Measurements from ENCODE around the gene SPTB.
A peak's percentile ranks its signal among the peaks of the same experiment; 100 is the strongest.

SPTB gene

DNA sequence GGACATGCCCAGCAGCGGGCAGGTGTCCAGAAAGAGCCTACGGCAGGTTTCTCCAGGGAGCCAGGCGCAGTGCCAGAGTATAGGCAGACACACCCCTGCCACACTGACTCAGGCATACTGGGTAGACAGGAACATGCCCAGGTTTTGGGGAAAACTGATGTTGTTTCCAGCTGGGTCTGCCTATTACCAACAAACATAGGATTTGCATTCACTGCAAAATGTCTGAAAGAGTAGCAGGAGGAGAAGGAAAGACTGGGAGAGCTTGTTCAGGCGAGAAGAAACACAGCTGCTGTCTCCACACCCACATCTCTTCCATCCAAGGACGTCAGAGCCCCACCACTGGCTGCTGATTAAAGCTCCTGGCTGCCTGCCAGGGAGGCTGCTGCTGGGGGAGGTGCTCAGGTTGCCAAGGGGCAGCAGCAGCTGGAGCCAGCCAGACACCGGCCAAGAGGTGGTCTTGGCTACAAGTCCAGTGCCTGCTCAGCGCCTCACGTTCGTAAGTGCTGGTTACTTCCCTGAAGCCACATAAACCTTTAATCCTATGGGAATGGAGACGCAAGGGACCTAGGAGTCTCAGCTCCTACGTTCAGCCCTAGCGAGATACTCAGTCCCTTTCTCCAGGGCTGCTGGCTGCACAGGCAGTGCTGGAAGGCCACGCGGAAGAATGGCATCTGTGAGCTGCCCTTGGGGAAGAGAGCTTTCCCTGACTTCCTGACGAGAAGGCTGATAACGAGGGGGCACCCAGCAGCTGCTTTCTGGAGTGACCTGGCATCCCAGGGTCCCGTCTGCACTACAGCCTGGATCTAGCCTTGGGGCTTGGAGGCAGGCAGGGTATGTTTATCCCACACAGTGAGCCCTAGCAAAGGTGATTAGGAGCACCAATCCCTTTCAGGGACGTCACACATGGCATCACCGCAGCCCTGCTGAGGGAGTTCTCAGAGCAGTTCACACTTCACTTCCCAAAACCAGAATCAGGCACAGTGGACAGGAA, 117.4 kb downstream of the SPTB start:
- peak; percentile 87 for DNase-seq
- Histone ChIP-seq H3K27me3 (replicated peaks) (no peaks in the 10 kb centered on the region), H3K27ac (peak overlapping the region; percentile 16), H3K36me3 (replicated peaks) (no peaks in the 10 kb centered on the region), H3K4me3 (ENCODE audit: low read depth, low read length) (no peak overlapping the region)
- TF ChIP-seq, protein P1, sequence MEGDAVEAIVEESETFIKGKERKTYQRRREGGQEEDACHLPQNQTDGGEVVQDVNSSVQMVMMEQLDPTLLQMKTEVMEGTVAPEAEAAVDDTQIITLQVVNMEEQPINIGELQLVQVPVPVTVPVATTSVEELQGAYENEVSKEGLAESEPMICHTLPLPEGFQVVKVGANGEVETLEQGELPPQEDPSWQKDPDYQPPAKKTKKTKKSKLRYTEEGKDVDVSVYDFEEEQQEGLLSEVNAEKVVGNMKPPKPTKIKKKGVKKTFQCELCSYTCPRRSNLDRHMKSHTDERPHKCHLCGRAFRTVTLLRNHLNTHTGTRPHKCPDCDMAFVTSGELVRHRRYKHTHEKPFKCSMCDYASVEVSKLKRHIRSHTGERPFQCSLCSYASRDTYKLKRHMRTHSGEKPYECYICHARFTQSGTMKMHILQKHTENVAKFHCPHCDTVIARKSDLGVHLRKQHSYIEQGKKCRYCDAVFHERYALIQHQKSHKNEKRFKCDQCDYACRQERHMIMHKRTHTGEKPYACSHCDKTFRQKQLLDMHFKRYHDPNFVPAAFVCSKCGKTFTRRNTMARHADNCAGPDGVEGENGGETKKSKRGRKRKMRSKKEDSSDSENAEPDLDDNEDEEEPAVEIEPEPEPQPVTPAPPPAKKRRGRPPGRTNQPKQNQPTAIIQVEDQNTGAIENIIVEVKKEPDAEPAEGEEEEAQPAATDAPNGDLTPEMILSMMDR (IDR thresholded peaks at IDR 0.05; ENCODE audit: low read depth, low read length, missing control alignments): no peak
- in situ Hi-C loops (cut with HindIII; ENCODE audit: low pct_ligation_motif_present, low sequenced_read_pairs): no loop called here

DNA sequence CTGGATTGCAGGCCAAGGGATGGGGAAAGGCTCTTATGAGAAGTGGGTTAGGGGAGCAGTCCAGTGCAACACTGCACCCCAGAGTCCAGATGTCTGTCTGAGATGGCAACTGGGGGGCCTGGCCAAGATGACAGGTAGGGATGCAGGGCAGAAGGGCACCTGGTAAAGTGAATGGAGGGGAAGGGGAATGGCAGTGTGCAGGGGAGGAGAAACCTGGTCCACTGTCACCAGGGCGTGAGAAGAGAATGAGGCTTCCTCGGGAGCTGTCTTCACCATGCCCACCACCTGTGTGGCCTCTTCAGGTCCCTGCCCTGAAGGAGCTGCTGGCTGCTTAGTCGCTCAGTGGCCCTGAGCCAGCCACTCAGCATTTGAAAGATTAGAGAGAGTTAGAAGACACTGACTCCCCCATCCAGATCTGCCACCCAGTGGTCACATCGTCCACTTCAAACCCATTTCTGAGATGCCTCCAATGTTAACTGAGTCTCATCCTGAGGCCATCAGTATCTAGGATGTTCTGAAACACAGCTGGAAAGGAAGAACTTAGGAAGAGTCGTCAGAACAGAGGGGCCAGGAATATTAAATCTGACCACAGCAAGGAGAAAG, 118.2 kb downstream of the SPTB start:
- DNase-seq: peak; percentile 15

DNA sequence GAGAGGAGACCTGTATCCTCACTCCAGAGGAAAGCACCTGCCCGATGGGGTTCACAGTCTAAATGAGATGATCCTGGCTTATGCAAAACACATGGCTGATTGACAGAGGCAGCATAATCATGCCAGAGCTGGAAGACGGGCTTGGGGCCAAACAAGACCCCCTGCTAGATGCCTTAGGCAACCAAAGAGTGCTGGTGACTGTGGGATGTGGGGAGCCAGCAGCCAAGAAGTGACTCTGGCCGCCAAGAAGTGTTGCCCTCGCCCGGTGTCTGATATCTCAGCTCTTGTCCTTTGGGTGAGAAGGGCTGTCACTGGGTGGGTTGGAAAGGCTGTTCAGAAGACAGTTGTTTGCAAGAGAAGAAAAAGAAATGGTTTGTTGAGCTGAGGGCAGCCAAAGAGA, 118.8 kb downstream of the SPTB start:
- in situ Hi-C loops (cut with HindIII; ENCODE audit: low pct_ligation_motif_present, low sequenced_read_pairs): no loop called here
- DNase-seq: no peak
- TF ChIP-seq, protein P1 (IDR thresholded peaks at IDR 0.05; ENCODE audit: low read depth, low read length, missing control alignments): no peak

More for the DNA sequence above, 118.2 kb downstream of the SPTB start:
- TF ChIP-seq, protein P1 (IDR thresholded peaks at IDR 0.05; ENCODE audit: low read depth, low read length, missing control alignments): no peak
- no peaks in the 10 kb centered on the region for H3K27me3 ChIP-seq (replicated peaks)
- H3K36me3 ChIP-seq (replicated peaks): no peaks in the 10 kb centered on the region
- in situ Hi-C loops (cut with HindIII; ENCODE audit: low pct_ligation_motif_present, low sequenced_read_pairs): no loop called here
- H3K27ac ChIP-seq: peak overlapping the region; percentile 16
- H3K4me3 ChIP-seq (ENCODE audit: low read depth, low read length): no peak overlapping the region

DNA sequence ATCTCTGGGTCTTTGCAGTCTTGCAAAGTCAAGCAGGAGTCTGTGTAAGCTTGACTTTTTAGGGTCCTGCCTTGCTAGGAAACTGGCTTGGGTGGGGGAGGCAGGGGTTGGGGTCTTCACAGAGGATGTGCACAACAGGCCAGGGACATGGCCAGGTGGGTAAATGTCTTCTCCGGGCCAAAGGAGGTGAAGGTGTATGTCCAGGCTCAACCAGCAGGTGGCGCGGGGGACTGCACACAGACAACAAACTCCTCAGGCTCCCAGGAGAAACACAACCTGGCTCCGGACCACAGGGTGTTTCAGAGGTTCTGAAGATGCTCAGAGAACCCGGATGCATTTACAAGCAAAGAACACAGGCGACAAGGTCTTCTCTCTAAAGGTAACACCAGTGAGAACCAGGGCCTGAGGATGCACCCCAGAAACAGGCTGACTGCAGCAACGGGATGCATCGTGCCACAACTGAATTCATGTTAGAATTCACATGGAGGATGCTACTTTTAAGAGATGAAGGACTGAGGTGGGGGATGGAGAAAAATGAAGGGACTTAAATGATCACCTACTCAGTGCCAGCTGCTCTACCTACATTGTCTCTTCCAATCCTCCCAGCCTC, 119.5 kb downstream of the SPTB start:
- no peak overlapping the region for H3K4me3 ChIP-seq (ENCODE audit: low read depth, low read length)
- H3K27me3 ChIP-seq (replicated peaks): no peaks in the 10 kb centered on the region
- TF ChIP-seq, protein P1 (IDR thresholded peaks at IDR 0.05; ENCODE audit: low read depth, low read length, missing control alignments): peak; percentile 86
- in situ Hi-C loops (cut with HindIII; ENCODE audit: low pct_ligation_motif_present, low sequenced_read_pairs): no loop called here
- no peak overlapping the region for H3K27ac ChIP-seq
- peak; percentile 54 for DNase-seq
- H3K36me3 ChIP-seq (replicated peaks): no peaks in the 10 kb centered on the region

More for the DNA sequence above, 118.8 kb downstream of the SPTB start:
- Histone ChIP-seq H3K4me3 (ENCODE audit: low read depth, low read length) (no peak overlapping the region), H3K27me3 (replicated peaks) (no peaks in the 10 kb centered on the region), H3K27ac (no peak overlapping the region), H3K36me3 (replicated peaks) (no peaks in the 10 kb centered on the region)

DNA sequence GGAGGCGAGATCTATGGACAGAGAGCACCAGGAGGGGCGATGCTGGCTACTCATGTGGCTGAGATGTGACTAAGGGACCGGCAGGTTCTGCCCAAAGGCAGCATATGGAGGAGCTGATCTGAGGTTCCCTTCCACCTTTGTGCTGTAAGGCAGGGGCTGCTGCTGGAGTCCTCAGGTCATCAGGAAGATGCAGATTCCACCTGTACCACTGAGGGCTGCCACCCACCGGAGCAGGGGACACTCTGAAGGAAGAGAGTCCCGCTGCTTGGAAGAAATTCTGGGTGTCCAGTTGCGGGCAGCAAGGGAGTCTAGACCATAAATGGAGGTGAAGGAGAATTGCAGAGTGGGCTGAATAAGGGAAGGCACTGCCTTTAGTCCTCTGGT, 120.2 kb downstream of the SPTB start:
- Histone ChIP-seq H3K36me3 (replicated peaks) (no peaks in the 10 kb centered on the region), H3K27me3 (replicated peaks) (no peaks in the 10 kb centered on the region), H3K27ac (peak overlapping the region; percentile 81), H3K4me3 (ENCODE audit: low read depth, low read length) (no peak overlapping the region)
- no peak for DNase-seq
- TF ChIP-seq, protein P1 (IDR thresholded peaks at IDR 0.05; ENCODE audit: low read depth, low read length, missing control alignments): no peak
- in situ Hi-C loops (cut with HindIII; ENCODE audit: low pct_ligation_motif_present, low sequenced_read_pairs): no loop called here
